ENCODE results near the gene UNC5CL. TPM values are rescaled to one million over a fixed set of nuclear protein-coding genes. Genes with fewer than 3 reads are reported as not detected.

The UNC5CL gene
- total RNA-seq, 1 experiment from 2014 or later: 0.41 TPM

DNA sequence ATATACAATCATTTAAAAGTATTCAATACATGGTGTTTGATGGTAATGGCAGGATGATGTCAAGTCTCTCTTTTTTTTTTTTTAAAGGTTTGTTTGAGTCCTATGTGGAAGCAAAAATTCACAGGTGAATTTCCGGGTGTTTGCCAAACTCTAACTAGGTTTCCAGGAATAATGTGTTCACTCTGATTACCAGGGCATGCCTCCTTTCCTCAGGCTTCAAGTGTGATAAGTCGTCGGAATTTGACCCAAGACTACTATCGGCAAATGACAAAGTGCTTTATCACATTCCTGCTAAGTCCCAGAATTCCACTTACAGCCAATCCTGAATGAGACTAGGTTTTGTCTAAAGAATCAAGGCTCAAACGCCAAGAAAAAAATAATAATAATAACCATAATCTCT is 25.8 kb upstream of the UNC5CL start:
- no TSS peak for BruUV-seq (replicated peaks)
- Histone ChIP-seq H3K4me3 (ENCODE audit: low read depth, low read length, poor library complexity, severe bottlenecking) (no peak overlapping the region), H3K36me3 (ENCODE audit: insufficient read depth, low read length, poor library complexity, severe bottlenecking) (peaks cover 15% of the 10 kb centered on the region), H3K27ac (ENCODE audit: low read depth, low read length, poor library complexity, severe bottlenecking) (no peak overlapping the region), H3K9me3 (ENCODE audit: low read depth, low read length, poor library complexity, severe bottlenecking) (no peaks in the 10 kb centered on the region), H3K4me1 (ENCODE audit: insufficient read depth, low read length, poor library complexity, severe bottlenecking) (no peaks in the 10 kb centered on the region), H3K27me3 (replicated peaks; ENCODE audit: insufficient read depth, low read depth, low read length, poor library complexity) (no peaks in the 10 kb centered on the region)
- intact Hi-C loops (cut with micrococcal nuclease; ENCODE audit: unreplicated experiment): loop anchor here (5.0 to 10.0 kb wide), 2 partner anchors 58 to 1700 kb away; no protein-coding TSS in a partner anchor
- TF ChIP-seq EZH2 (IDR thresholded peaks at IDR 0.05; ENCODE audit: borderline replicate concordance, low read depth, low read length, poor library complexity, severe bottlenecking): no peak
- TF ChIP-seq, protein P1, sequence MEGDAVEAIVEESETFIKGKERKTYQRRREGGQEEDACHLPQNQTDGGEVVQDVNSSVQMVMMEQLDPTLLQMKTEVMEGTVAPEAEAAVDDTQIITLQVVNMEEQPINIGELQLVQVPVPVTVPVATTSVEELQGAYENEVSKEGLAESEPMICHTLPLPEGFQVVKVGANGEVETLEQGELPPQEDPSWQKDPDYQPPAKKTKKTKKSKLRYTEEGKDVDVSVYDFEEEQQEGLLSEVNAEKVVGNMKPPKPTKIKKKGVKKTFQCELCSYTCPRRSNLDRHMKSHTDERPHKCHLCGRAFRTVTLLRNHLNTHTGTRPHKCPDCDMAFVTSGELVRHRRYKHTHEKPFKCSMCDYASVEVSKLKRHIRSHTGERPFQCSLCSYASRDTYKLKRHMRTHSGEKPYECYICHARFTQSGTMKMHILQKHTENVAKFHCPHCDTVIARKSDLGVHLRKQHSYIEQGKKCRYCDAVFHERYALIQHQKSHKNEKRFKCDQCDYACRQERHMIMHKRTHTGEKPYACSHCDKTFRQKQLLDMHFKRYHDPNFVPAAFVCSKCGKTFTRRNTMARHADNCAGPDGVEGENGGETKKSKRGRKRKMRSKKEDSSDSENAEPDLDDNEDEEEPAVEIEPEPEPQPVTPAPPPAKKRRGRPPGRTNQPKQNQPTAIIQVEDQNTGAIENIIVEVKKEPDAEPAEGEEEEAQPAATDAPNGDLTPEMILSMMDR (conservative IDR thresholded peaks at IDR 0.05; ENCODE audit: low read depth, low read length): no peak
- ChIA-PET POLR2A (ENCODE audit: low non-redundant PET) (no interaction called here), CTCF (no interaction called here)
- DNase-seq (ENCODE audit: low spot score): no peak

DNA sequence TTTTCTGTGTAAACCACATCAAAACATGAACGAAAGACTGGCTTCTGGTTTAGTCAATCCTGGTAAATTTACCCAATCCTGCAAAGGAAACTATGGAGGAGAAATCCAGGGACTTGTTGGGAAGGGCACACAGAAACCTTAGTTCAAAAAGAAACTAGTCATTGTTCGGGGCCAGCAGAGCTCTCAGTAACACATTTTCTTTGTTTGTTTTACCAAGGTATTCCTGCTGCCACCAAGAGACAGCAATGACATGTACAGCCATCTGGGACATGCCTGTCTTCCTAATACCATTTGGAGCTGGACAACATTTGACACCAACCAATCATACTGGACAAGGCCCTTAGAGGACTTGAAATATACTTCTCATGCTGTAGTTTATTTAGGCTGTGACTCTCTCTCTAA is 24.9 kb upstream of the UNC5CL start:
- POLR2A ChIA-PET (ENCODE audit: low non-redundant PET): no interaction called here
- no peak overlapping the region for H3K27ac ChIP-seq (ENCODE audit: low read depth, low read length, poor library complexity, severe bottlenecking)
- no peaks in the 10 kb centered on the region for H3K4me1 ChIP-seq (ENCODE audit: insufficient read depth, low read length, poor library complexity, severe bottlenecking)
- TF ChIP-seq EZH2 (IDR thresholded peaks at IDR 0.05; ENCODE audit: borderline replicate concordance, low read depth, low read length, poor library complexity, severe bottlenecking): no peak
- TF ChIP-seq, protein P1 (conservative IDR thresholded peaks at IDR 0.05; ENCODE audit: low read depth, low read length): no peak
- no peaks in the 10 kb centered on the region for H3K9me3 ChIP-seq (ENCODE audit: low read depth, low read length, poor library complexity, severe bottlenecking)
- no peak for DNase-seq (ENCODE audit: low spot score)
- H3K27me3 ChIP-seq (replicated peaks; ENCODE audit: insufficient read depth, low read depth, low read length, poor library complexity): no peaks in the 10 kb centered on the region
- CTCF ChIA-PET: interaction anchor here (0.7 kb wide), 1 partner anchor 159 kb away, joined by 7 read pairs; no protein-coding TSS in a partner anchor
- BruUV-seq (replicated peaks): no TSS peak
- H3K36me3 ChIP-seq (ENCODE audit: insufficient read depth, low read length, poor library complexity, severe bottlenecking): peaks cover 15% of the 10 kb centered on the region
- H3K4me3 ChIP-seq (ENCODE audit: low read depth, low read length, poor library complexity, severe bottlenecking): no peak overlapping the region
- intact Hi-C loops (cut with micrococcal nuclease; ENCODE audit: unreplicated experiment): loop anchor here (10.0 kb wide), 1 partner anchor 1699 kb away; no protein-coding TSS in a partner anchor

DNA sequence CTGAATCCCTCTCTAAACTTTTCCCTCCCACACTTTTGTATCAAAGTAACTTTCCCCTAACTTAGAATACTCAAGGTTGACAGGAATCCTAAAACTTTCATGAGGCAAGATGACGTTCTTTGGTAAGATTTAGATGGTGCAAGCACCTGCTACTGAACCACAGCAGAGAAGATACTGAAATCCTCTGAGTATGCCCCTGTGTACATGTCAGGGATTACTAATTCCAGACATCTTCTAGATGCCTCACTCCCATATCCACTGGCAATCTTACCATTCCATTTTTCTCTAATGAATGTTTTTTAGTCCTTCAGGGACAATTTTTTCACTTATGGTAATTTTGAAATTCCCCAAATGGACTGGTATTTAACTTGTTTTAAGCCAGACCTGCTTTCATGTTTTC is 23.0 kb upstream of the UNC5CL start:
- POLR2A ChIA-PET (ENCODE audit: low non-redundant PET): interaction anchor here (0.7 kb wide), 1 partner anchor 400 kb away, joined by 3 read pairs; no protein-coding TSS in a partner anchor
- H3K36me3 ChIP-seq (ENCODE audit: insufficient read depth, low read length, poor library complexity, severe bottlenecking): peaks cover 11% of the 10 kb centered on the region

More for the DNA sequence above, 23.0 kb upstream of the UNC5CL start:
- BruUV-seq (replicated peaks): no TSS peak
- H3K27ac ChIP-seq (ENCODE audit: low read depth, low read length, poor library complexity, severe bottlenecking): no peak overlapping the region
- intact Hi-C loops (cut with micrococcal nuclease; ENCODE audit: unreplicated experiment): loop anchor here (10.0 kb wide), 1 partner anchor 1697 kb away; no protein-coding TSS in a partner anchor
- CTCF ChIA-PET: no interaction called here
- H3K4me3 ChIP-seq (ENCODE audit: low read depth, low read length, poor library complexity, severe bottlenecking): no peak overlapping the region
- no peaks in the 10 kb centered on the region for H3K4me1 ChIP-seq (ENCODE audit: insufficient read depth, low read length, poor library complexity, severe bottlenecking)
- no peak for DNase-seq (ENCODE audit: low spot score)
- TF ChIP-seq, protein P1 (conservative IDR thresholded peaks at IDR 0.05; ENCODE audit: low read depth, low read length): no peak
- no peak for TF ChIP-seq EZH2 (IDR thresholded peaks at IDR 0.05; ENCODE audit: borderline replicate concordance, low read depth, low read length, poor library complexity, severe bottlenecking)
- H3K9me3 ChIP-seq (ENCODE audit: low read depth, low read length, poor library complexity, severe bottlenecking): no peaks in the 10 kb centered on the region
- H3K27me3 ChIP-seq (replicated peaks; ENCODE audit: insufficient read depth, low read depth, low read length, poor library complexity): no peaks in the 10 kb centered on the region
